A549 (cell line): ENCODE data around the gene CHKB. TPM values are rescaled to one million over a fixed set of nuclear protein-coding genes. Genes with fewer than 3 reads are reported as not detected.

ENCODE experiments used
- ATAC-seq, 2 experiments: fragments of 200-7000 bp in 1 of 2; fragments of >200 bp in 1 of 2; cut with Nextera tagmentation in 1 of 2; cut with Tn5 transposase in 1 of 2; 3 replicates each; pipeline versions ENCODE4 v1.8.0 to v1.9.1; 2018 to 2020; ENCODE audit warnings: mild to moderate bottlenecking in 1 of 2, moderate library complexity in 1 of 2
- CTCF ChIA-PET: fragments of 300-600 bp; sonication (Branson Sonifier 250); formaldehyde crosslinking; extraction: SDS; loops from one replicate; lab custom pipeline; 2021; ENCODE audit warnings: antibody characterized with exemption, inconsistent platforms; lab: Yijun Ruan, JAX
- POLR2A ChIA-PET: fragments of 350-600 bp; formaldehyde crosslinking; extraction: SDS; loops from one replicate; lab custom pipeline; 2021; ENCODE audit warnings: antibody characterized with exemption, inconsistent platforms; lab: Yijun Ruan, JAX
- DNase-seq, 2 experiments: peaks; one replicate each; pipeline versions ENCODE4 v3.0.0 to v3.0.0-alpha.2; 2011 to 2016; ENCODE audit warnings: low read depth in 1 of 2, low spot score in 1 of 2
- FAIRE-seq: peaks from 2 replicates; lab custom pipeline; 2011; peaks lifted over from hg19 to GRCh38; lab: Jason Lieb, UNC
- H3K27ac ChIP-seq, 2 experiments: fragments of >200 bp; sonication (Bioruptor Twin); formaldehyde crosslinking; 3 replicates each; pipeline ENCODE4 v1.5.1; 2016 to 2017
- H3K4me1 ChIP-seq: fragments of >200 bp; sonication (Bioruptor Twin); formaldehyde crosslinking; 3 replicates; pipeline ENCODE4 v1.6.1; 2016
- H3K4me2 ChIP-seq: fragments of >200 bp; sonication (Bioruptor Twin); formaldehyde crosslinking; 3 replicates; pipeline ENCODE4 v1.6.1; 2016
- H3K4me3 ChIP-seq: fragments of >200 bp; sonication (Bioruptor Twin); formaldehyde crosslinking; 3 replicates; pipeline ENCODE4 v1.5.1; 2016
- H3K9me3 ChIP-seq: fragments of >200 bp; sonication (Bioruptor Twin); formaldehyde crosslinking; 3 replicates; pipeline ENCODE4 v1.6.1; 2016
- CBX8 ChIP-seq: fragments of 200-600 bp; sonication (generic); IDR thresholded peaks from 2 replicates; pipeline ENCODE4 v1.6.1; 2016
- CEBPB ChIP-seq, 2 experiments: fragments of >200 bp in 1 of 2; sonication (Bioruptor Twin) in 1 of 2; formaldehyde crosslinking in 1 of 2; IDR thresholded peaks; 2 replicates each; pipeline ENCODE4 v1.6.1; 2012 to 2016
- CHD4 ChIP-seq: fragments of 200-600 bp; sonication (generic); IDR thresholded peaks from 2 replicates; pipeline ENCODE4 v1.6.1; 2016; ENCODE audit warnings: antibody characterized with exemption, mild to moderate bottlenecking, borderline replicate concordance
- CTCF ChIP-seq: fragments of >200 bp; sonication (Bioruptor Twin); formaldehyde crosslinking; IDR thresholded peaks from 3 replicates; pipeline ENCODE4 v1.5.1; 2016
- EHF ChIP-seq: fragments of 250-450 bp; sonication (Bioruptor Pico); IDR thresholded peaks from 2 replicates; pipeline ENCODE4 v1.5.0; 2020; ENCODE audit warnings: mild to moderate bottlenecking
- EP300 ChIP-seq, 2 experiments: fragments of >200 bp; sonication (Bioruptor Twin); formaldehyde crosslinking; IDR thresholded peaks; 2 replicates in 1 of 2; 3 replicates in 1 of 2; pipeline ENCODE4 v1.6.1; 2016 to 2017
- GATA3 ChIP-seq: IDR thresholded peaks from 2 replicates; pipeline ENCODE4 v1.6.1; 2012; ENCODE audit warnings: borderline replicate concordance
- HMGXB4 ChIP-seq: fragments of 250-450 bp; sonication (Bioruptor Pico); IDR thresholded peaks from 2 replicates; pipeline ENCODE4 v1.5.0; 2021; ENCODE audit warnings: mild to moderate bottlenecking, moderate library complexity, borderline replicate concordance
- HOXA7 ChIP-seq: fragments of 250-450 bp; sonication (Bioruptor Pico); IDR thresholded peaks from 2 replicates; pipeline ENCODE4 v1.5.0; 2020; ENCODE audit warnings: mild to moderate bottlenecking, moderate library complexity
- HOXB13 ChIP-seq: fragments of 250-450 bp; sonication (Bioruptor Pico); IDR thresholded peaks from 2 replicates; pipeline ENCODE4 v1.5.0; 2020; ENCODE audit warnings: low read depth, mild to moderate bottlenecking, moderate library complexity
- JUN ChIP-seq, 2 experiments: fragments of >200 bp; sonication (Bioruptor Twin); formaldehyde crosslinking; IDR thresholded peaks; 2 replicates in 1 of 2; 3 replicates in 1 of 2; pipeline ENCODE4 v1.6.1; 2016 to 2017
- MAX ChIP-seq: IDR thresholded peaks from 2 replicates; pipeline ENCODE4 v1.6.1; 2012
- MYC ChIP-seq: IDR thresholded peaks from 2 replicates; pipeline ENCODE4 v1.6.1; 2012; ENCODE audit warnings: mild to moderate bottlenecking, inconsistent platforms, low read length, improper control_type of control experiment, borderline replicate concordance
- RCOR1 ChIP-seq: fragments of 150-350 bp; IDR thresholded peaks from 2 replicates; pipeline ENCODE4 v1.6.1; 2014; ENCODE audit warnings: antibody characterized with exemption, low read length, low read depth
- REST ChIP-seq: fragments of 200-600 bp; sonication (generic); IDR thresholded peaks from 2 replicates; pipeline ENCODE4 v1.6.1; 2016; ENCODE audit warnings: antibody characterized with exemption, mild to moderate bottlenecking, moderate library complexity
- SMC3 ChIP-seq: fragments of >200 bp; sonication (Bioruptor Twin); formaldehyde crosslinking; IDR thresholded peaks from 3 replicates; pipeline ENCODE4 v1.6.1; 2018; ENCODE audit warnings: inconsistent platforms
- USF2 ChIP-seq: fragments of 450-650 bp; IDR thresholded peaks from 2 replicates; pipeline ENCODE4 v1.6.1; 2014; ENCODE audit warnings: antibody characterized with exemption
- ZC3H11A ChIP-seq: fragments of 450-650 bp; IDR thresholded peaks from 2 replicates; pipeline ENCODE4 v1.6.1; 2014; ENCODE audit warnings: antibody characterized with exemption, mild to moderate bottlenecking
- ZFP36 ChIP-seq: fragments of 450-650 bp; IDR thresholded peaks from 2 replicates; pipeline ENCODE4 v1.6.1; 2014; ENCODE audit warnings: borderline replicate concordance; ENCODE audit not compliant: partially characterized antibody
- ZNF302 ChIP-seq: fragments of 250-450 bp; sonication (Bioruptor Pico); IDR thresholded peaks from 2 replicates; pipeline ENCODE4 v1.9.0; 2021; ENCODE audit warnings: inconsistent platforms, mild to moderate bottlenecking, moderate library complexity
- WGBS: methylation state at CpG from one replicate; pipeline ENCODE4 v1.1.6; 2017; ENCODE audit errors: missing lambda C conversion rate; 5-methylcytosine and 5-hydroxymethylcytosine counted together
- polyA plus RNA-seq, 4 experiments: library from polyadenylated mRNA; depleted of rRNA in 3 of 4; stranded (reverse); fragments of >200 nt; fragmentation: RNase III in 1 of 4; extraction: RNeasy Plus Mini Kit Qiagen cat#74134 plus additional on column Dnase treatment in 1 of 4; gene quantifications; 2 replicates in 3 of 4; 3 replicates in 1 of 4; pipeline ENCODE4 v1.2.3, GENCODE V29; 2011 to 2017

Gene CHKB
- polyA plus RNA-seq, 2 of the 4 experiments (the other 2 are of a cell fraction): 16.4 to 25.8 TPM

- ATAC-seq (no peak), DNase-seq (no peak), FAIRE-seq (no peak)
- ChIA-PET CTCF (interaction anchor here (1.2 to 1.4 kb wide), 3 partner anchors 13 to 62 kb away, joined by 4 to 5 read pairs (median 4); partner anchors contain the start of genes SCO2 and SYCE3), POLR2A (interaction anchor here (0.6 kb wide), 1 partner anchor 60 kb away, joined by 4 read pairs; no protein-coding TSS in a partner anchor)
- H3K27ac ChIP-seq: no peak overlapping the region
- H3K9me3 ChIP-seq: no peaks in the 10 kb centered on the region
- H3K4me1 ChIP-seq: peaks cover 5% of the 10 kb centered on the region; the same call in 1 of the 3 replicates
- no peak overlapping the region for H3K4me3 ChIP-seq
- WGBS: 91% methylated on average over 5 of the region's 5 CpGs
- TF ChIP-seq EP300 (IDR thresholded peaks at IDR 0.05) (no peak), MAX (no peak), USF2 (no peak), CHD4 (no peak), ZFP36 (no peak), HOXA7 (CRISPR knock-in tag) (no peak), RCOR1 (no peak), ZNF302 (CRISPR knock-in tag) (no peak), CTCF (no peak), REST (no peak), JUN (IDR thresholded peaks at IDR 0.05) (no peak), SMC3 (no peak), HMGXB4 (CRISPR knock-in tag) (no peak), CEBPB (IDR thresholded peaks at IDR 0.05) (no peak), EHF (CRISPR knock-in tag) (no peak), MYC (no peak), HOXB13 (CRISPR knock-in tag) (no peak), CBX8 (no peak), GATA3 (no peak), ZC3H11A (no peak)
- no peak overlapping the region for H3K4me2 ChIP-seq
Observed at GRCh38 chr22:50587407-50587806, 4.8 kb upstream of the CHKB start.
